Stimulated activated CD4-positive, alpha-beta T cell treated with anti-CD3 and anti-CD28 coated beads, TNF-alpha, amount 100 ng/mL, for 48 hours (primary cell): ENCODE measurements around the gene ITGA2.

ENCODE experiments used
- DNase-seq, 3 donors: peaks; one replicate each; pipeline ENCODE4 v3.0.0-alpha.2; 2020; ENCODE audit warnings: low read depth in 3 of 3

The ITGA2 gene

GRCh38 chr5:53055365-53055764 lies 66.2 kb downstream of the ITGA2 start:
- DNase-seq: no peak

GRCh38 chr5:53059281-53059680 lies 70.1 kb downstream of the ITGA2 start:
- no peak for DNase-seq

- no peak for DNase-seq
Observed at GRCh38 chr5:53063176-53063575, 74.0 kb downstream of the ITGA2 start.

- DNase-seq: no peak
Observed at GRCh38 chr5:53063791-53064190, 74.6 kb downstream of the ITGA2 start.

GRCh38 chr5:53066088-53066487 lies 76.9 kb downstream of the ITGA2 start:
- DNase-seq: no peak

GRCh38 chr5:53067641-53068040 lies 78.5 kb downstream of the ITGA2 start:
- DNase-seq: no peak

- no peak for DNase-seq
Observed at GRCh38 chr5:53068291-53068836, 79.2 kb downstream of the ITGA2 start.

GRCh38 chr5:53069626-53070025 lies 80.5 kb downstream of the ITGA2 start:
- peak; percentile 38 to 69 (median 55) for DNase-seq

- no peak for DNase-seq
Observed at GRCh38 chr5:53071298-53071697, 82.1 kb downstream of the ITGA2 start.

GRCh38 chr5:53071738-53072137 lies 82.6 kb downstream of the ITGA2 start:
- DNase-seq: no peak

- no peak for DNase-seq
Observed at GRCh38 chr5:53073348-53073747, 84.2 kb downstream of the ITGA2 start.

- DNase-seq: no peak
Observed at GRCh38 chr5:53076014-53076583, 86.9 kb downstream of the ITGA2 start.

- no peak for DNase-seq
Observed at GRCh38 chr5:53080271-53080670, 91.1 kb downstream of the ITGA2 start.

- DNase-seq: no peak
Observed at GRCh38 chr5:53083927-53084326, 94.8 kb downstream of the ITGA2 start.

GRCh38 chr5:53084546-53085255 lies 95.5 kb downstream of the ITGA2 start:
- DNase-seq: no peak

- DNase-seq: no peak
Observed at GRCh38 chr5:53087171-53087570, 98.0 kb downstream of the ITGA2 start.

- no peak for DNase-seq
Observed at GRCh38 chr5:53087621-53088121, 98.5 kb downstream of the ITGA2 start.

- no peak for DNase-seq
Observed at GRCh38 chr5:53089481-53089991, 100.4 kb downstream of the ITGA2 start.

GRCh38 chr5:53090229-53090628 lies 101.1 kb downstream of the ITGA2 start:
- no peak for DNase-seq

GRCh38 chr5:53091289-53091688 lies 102.1 kb downstream of the ITGA2 start:
- no peak for DNase-seq

GRCh38 chr5:53092242-53092641 lies 103.1 kb downstream of the ITGA2 start:
- no peak for DNase-seq

GRCh38 chr5:53095217-53095616 lies 106.1 kb downstream of the ITGA2 start:
- DNase-seq: no peak

- peak; percentile 36 to 61 (median 40) for DNase-seq
Observed at GRCh38 chr5:53095931-53096525, 106.9 kb downstream of the ITGA2 start.
